GM06990 (cell line): ENCODE results near the gene ITFG1.

Source experiments
- DNase-seq: peaks from one replicate; pipeline ENCODE4 v3.0.0-alpha.2; 2011; ENCODE audit not compliant: insufficient read length; ENCODE audit errors: extremely low read depth
- H3K27me3 ChIP-seq: replicated peaks from 2 replicates; pipeline ENCODE4 v1.6.0; 2011; ENCODE audit warnings: low read length; ENCODE audit not compliant: control insufficient read depth, insufficient read depth
- H3K36me3 ChIP-seq: 2 replicates; pipeline ENCODE4 v1.5.1; 2011; ENCODE audit warnings: low read length; ENCODE audit not compliant: control insufficient read depth, insufficient read depth
- H3K4me3 ChIP-seq: replicated peaks from 2 replicates; pipeline ENCODE4 v1.5.1; 2011; ENCODE audit warnings: low read depth, mild to moderate bottlenecking, control low read depth, low read length
- TF ChIP-seq, protein P1 (sequence below): IDR thresholded peaks from 2 replicates; pipeline ENCODE4 v1.5.1; 2011; ENCODE audit warnings: low read length, control low read depth, mild to moderate bottlenecking, inconsistent platforms; ENCODE audit not compliant: insufficient read depth, poor library complexity, severe bottlenecking

Gene ITFG1

DNA sequence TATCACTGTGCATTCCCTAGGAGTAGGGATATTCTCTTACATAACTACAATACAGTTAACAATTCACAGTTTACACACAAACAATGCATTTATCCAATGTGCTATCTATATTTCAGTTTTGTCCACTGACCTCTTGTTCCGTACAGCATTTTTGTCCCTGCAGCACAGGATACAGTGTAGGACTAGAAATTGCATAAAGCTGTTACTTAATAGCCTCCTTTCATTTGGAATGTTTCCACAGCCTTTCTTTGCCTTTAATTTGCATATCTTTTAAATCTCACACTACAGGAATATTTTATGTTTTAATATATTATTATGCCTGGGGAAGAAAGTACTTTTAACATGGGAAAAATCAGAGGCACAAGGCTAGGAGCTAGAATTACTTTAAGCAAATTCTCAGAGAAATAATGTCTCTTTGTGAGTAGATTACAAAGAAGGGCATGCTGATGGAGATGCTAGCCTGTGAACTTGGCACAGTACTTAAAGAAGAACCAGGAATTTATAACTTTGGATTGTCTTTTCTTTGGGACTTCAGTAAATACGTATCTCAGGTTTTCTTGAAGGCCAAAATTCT lies 144.3 kb downstream of the ITFG1 start:
- TF ChIP-seq, protein P1, sequence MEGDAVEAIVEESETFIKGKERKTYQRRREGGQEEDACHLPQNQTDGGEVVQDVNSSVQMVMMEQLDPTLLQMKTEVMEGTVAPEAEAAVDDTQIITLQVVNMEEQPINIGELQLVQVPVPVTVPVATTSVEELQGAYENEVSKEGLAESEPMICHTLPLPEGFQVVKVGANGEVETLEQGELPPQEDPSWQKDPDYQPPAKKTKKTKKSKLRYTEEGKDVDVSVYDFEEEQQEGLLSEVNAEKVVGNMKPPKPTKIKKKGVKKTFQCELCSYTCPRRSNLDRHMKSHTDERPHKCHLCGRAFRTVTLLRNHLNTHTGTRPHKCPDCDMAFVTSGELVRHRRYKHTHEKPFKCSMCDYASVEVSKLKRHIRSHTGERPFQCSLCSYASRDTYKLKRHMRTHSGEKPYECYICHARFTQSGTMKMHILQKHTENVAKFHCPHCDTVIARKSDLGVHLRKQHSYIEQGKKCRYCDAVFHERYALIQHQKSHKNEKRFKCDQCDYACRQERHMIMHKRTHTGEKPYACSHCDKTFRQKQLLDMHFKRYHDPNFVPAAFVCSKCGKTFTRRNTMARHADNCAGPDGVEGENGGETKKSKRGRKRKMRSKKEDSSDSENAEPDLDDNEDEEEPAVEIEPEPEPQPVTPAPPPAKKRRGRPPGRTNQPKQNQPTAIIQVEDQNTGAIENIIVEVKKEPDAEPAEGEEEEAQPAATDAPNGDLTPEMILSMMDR: no peak
- H3K4me3 ChIP-seq: no peak overlapping the region

DNA sequence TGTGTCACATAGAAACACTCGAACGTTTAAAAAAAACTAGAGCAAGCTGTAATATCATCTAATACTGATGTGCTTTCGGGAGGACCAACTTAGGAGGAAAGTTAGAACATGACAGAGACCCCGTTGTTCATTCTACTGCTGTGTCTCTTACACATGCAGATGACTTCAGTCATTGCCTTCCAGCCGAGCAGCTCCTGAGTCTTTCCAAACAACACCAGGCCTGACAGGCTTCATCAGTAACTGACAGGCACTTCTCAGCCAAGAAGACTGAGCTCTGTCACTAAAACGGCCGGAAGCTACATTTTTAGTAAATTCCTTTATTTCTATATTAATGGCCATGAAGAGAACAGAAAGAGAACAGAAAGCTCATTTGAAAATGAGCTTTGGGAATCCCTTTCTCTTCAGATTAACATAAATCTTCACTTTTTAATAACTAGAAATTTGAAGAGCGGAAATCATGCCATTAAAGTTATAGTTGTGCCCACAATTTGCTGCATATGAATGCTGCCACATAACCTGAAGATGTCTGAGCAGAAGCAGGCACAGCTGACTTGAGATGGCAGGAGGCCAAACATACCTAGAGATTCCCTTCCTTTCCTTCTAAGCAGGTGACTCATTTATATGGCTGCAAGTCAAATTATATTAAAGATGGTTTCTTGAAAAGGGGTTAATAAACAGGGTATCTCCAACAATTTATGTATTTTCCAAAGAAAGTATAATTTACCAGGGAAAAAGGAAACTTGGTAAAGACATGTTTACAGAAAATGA lies 148.9 kb downstream of the ITFG1 start:
- Histone ChIP-seq H3K4me3 (no peak overlapping the region), H3K36me3 (no peaks in the 10 kb centered on the region), H3K27me3 (no peaks in the 10 kb centered on the region)
- DNase-seq: no peak
- TF ChIP-seq, protein P1: no peak

More for the DNA sequence above, 144.3 kb downstream of the ITFG1 start:
- no peak for DNase-seq
- Histone ChIP-seq H3K36me3 (no peaks in the 10 kb centered on the region), H3K27me3 (no peaks in the 10 kb centered on the region)

DNA sequence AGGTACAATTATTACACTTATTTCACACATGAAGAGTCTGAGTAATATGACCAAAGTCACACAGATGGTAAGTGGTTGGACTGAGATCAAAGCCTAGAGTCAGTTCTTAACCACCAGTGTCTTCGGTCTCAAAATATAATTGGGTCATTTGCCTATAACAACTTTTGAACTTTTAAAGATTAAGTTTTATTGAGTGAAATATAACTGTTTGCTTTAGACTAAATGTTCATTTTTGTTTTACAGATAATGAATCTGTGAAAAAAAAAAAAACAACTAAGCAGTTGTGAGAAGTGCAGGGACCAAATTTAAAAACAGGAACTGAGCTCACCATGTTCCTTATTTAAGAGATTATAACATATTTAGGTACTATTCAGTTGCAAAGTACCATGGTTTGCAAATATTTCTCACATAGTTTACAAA lies 150.1 kb downstream of the ITFG1 start:
- TF ChIP-seq, protein P1: no peak
- Histone ChIP-seq H3K27me3 (no peaks in the 10 kb centered on the region), H3K36me3 (no peaks in the 10 kb centered on the region), H3K4me3 (no peak overlapping the region)
- peak; percentile 25 for DNase-seq

DNA sequence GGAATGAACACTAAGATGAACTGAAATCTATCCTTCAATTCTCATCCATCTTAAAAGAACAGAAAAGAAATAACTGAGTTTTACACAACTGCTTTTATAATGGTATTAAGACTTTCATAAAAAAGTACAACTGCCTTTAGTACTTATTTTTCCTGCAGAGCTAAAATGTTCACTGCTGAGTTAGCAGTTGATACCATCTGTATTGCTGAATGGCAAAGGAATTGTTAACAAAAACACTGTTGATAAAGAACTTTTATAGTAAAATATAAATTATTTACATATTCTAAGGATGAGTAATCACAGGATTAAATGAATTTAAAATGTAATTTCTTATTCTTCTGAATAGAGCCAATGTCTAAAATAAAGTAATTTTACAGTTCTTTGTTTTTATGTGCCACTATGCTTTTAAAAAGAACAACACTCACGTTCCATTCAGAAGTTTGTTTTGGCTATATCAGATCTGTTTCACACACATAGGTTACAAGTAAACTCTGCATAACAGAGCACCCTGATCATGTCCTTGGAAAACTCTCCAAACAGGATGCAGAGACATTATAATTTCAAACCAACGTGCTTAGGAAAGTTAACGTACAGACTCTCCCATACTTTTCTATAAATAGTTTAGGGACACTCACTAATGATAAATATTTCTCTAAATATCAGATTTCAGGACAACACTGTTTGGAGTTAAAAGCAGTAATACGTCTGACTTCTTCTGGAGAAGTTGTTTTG lies 151.1 kb downstream of the ITFG1 start:
- Histone ChIP-seq H3K4me3 (no peak overlapping the region), H3K36me3 (no peaks in the 10 kb centered on the region), H3K27me3 (no peaks in the 10 kb centered on the region)
- DNase-seq: no peak
- TF ChIP-seq, protein P1: no peak

DNA sequence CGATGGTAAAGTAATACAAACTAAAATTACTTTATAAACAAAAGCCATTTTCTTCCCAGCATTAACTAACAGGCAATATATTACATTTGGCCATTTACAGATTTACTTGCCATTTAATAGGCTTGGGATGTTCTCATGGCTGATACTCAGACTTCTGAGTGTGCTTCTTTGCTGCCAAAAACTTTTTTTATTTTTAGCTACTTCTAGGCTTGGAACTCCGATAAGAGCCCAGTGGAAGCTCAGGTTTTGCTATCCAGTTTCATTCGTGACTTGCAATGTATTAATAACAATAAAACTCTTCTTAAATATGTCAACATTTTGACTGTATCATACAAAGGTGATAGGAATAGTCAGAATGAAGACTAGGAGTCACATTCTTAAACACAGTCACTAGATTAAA lies 152.3 kb downstream of the ITFG1 start:
- Histone ChIP-seq H3K4me3 (no peak overlapping the region), H3K27me3 (no peaks in the 10 kb centered on the region), H3K36me3 (no peaks in the 10 kb centered on the region)
- no peak for DNase-seq
- TF ChIP-seq, protein P1: no peak
